Activated naive CD8-positive, alpha-beta T cell treated with anti-CD3 and anti-CD28 coated beads, Interleukin-2, amount 50 U/mL, for 24 hours (primary cell): ENCODE measurements around the gene ADAMTS2.

ENCODE experiments used
- ATAC-seq: fragments of 150-1000 bp; cut with Tn5 transposase; one replicate; pipeline ENCODE4 v1.10.0; 2021
- DNase-seq: peaks from one replicate; pipeline ENCODE4 v3.0.0; 2021
- H3K27ac Mint-ChIP-seq: one replicate; pipeline ENCODE4 v1.8.0; 2021; ENCODE audit warnings: mild to moderate bottlenecking, mixed read lengths
- H3K27me3 Mint-ChIP-seq: one replicate; pipeline ENCODE4 v1.8.0; 2021; ENCODE audit warnings: mixed read lengths
- H3K36me3 Mint-ChIP-seq: one replicate; pipeline ENCODE4 v1.8.0; 2021; ENCODE audit warnings: low read depth, mixed read lengths
- H3K4me1 Mint-ChIP-seq: one replicate; pipeline ENCODE4 v1.8.0; 2021; ENCODE audit warnings: mixed read lengths
- H3K4me3 Mint-ChIP-seq: one replicate; pipeline ENCODE4 v1.8.0; 2021; ENCODE audit warnings: mild to moderate bottlenecking, moderate library complexity, mixed read lengths
- H3K9me3 Mint-ChIP-seq: one replicate; pipeline ENCODE4 v1.8.0; 2021; ENCODE audit warnings: mixed read lengths

ADAMTS2 gene

GRCh38 chr5:179132586-179133355 lies 212.5 kb downstream of the ADAMTS2 start:
- H3K4me3 Mint-ChIP-seq: no peak overlapping the region
- DNase-seq: no peak
- no peaks in the 10 kb centered on the region for H3K36me3 Mint-ChIP-seq
- no peaks in the 10 kb centered on the region for H3K9me3 Mint-ChIP-seq
- no peaks in the 10 kb centered on the region for H3K27me3 Mint-ChIP-seq
- H3K4me1 Mint-ChIP-seq: no peaks in the 10 kb centered on the region
- no peak for ATAC-seq
- H3K27ac Mint-ChIP-seq: peak overlapping the region; percentile 64

GRCh38 chr5:179131886-179132585 lies 213.2 kb downstream of the ADAMTS2 start:
- no peak for ATAC-seq
- Mint-ChIP-seq H3K27ac (no peak overlapping the region), H3K27me3 (no peaks in the 10 kb centered on the region), H3K4me3 (no peak overlapping the region), H3K36me3 (no peaks in the 10 kb centered on the region), H3K9me3 (no peaks in the 10 kb centered on the region), H3K4me1 (no peaks in the 10 kb centered on the region)
- DNase-seq: no peak

GRCh38 chr5:179131321-179131835 lies 213.9 kb downstream of the ADAMTS2 start:
- Mint-ChIP-seq H3K4me1 (no peaks in the 10 kb centered on the region), H3K36me3 (no peaks in the 10 kb centered on the region), H3K27me3 (no peaks in the 10 kb centered on the region), H3K4me3 (no peak overlapping the region), H3K9me3 (no peaks in the 10 kb centered on the region), H3K27ac (no peak overlapping the region)
- no peak for DNase-seq
- ATAC-seq: no peak

- Mint-ChIP-seq H3K9me3 (no peaks in the 10 kb centered on the region), H3K36me3 (no peaks in the 10 kb centered on the region), H3K4me1 (no peaks in the 10 kb centered on the region), H3K27ac (no peak overlapping the region), H3K27me3 (no peaks in the 10 kb centered on the region), H3K4me3 (no peak overlapping the region)
- DNase-seq (no peak), ATAC-seq (no peak)
Measured at GRCh38 chr5:179130101-179130681, 215.1 kb downstream of the ADAMTS2 start.

GRCh38 chr5:179129607-179130071 lies 215.6 kb downstream of the ADAMTS2 start:
- DNase-seq (no peak), ATAC-seq (no peak)
- no peak overlapping the region for H3K27ac Mint-ChIP-seq
- H3K4me3 Mint-ChIP-seq: no peak overlapping the region
- no peaks in the 10 kb centered on the region for H3K36me3 Mint-ChIP-seq
- H3K4me1 Mint-ChIP-seq: no peaks in the 10 kb centered on the region
- H3K9me3 Mint-ChIP-seq: no peaks in the 10 kb centered on the region
- no peaks in the 10 kb centered on the region for H3K27me3 Mint-ChIP-seq

GRCh38 chr5:179128976-179129375 lies 216.3 kb downstream of the ADAMTS2 start:
- no peak for DNase-seq
- no peak for ATAC-seq
- Mint-ChIP-seq H3K9me3 (no peaks in the 10 kb centered on the region), H3K4me3 (no peak overlapping the region), H3K4me1 (no peaks in the 10 kb centered on the region), H3K27me3 (no peaks in the 10 kb centered on the region), H3K36me3 (no peaks in the 10 kb centered on the region), H3K27ac (no peak overlapping the region)

- ATAC-seq (no peak), DNase-seq (no peak)
- Mint-ChIP-seq H3K27me3 (no peaks in the 10 kb centered on the region), H3K36me3 (no peaks in the 10 kb centered on the region), H3K4me1 (no peaks in the 10 kb centered on the region), H3K9me3 (no peaks in the 10 kb centered on the region), H3K27ac (no peak overlapping the region), H3K4me3 (no peak overlapping the region)
Measured at GRCh38 chr5:179128041-179128365, 217.3 kb downstream of the ADAMTS2 start.

- ATAC-seq (no peak), DNase-seq (no peak)
- Mint-ChIP-seq H3K36me3 (no peaks in the 10 kb centered on the region), H3K4me1 (no peaks in the 10 kb centered on the region), H3K27ac (no peak overlapping the region), H3K9me3 (no peaks in the 10 kb centered on the region), H3K4me3 (no peak overlapping the region), H3K27me3 (no peaks in the 10 kb centered on the region)
Measured at GRCh38 chr5:179127136-179128040, 217.9 kb downstream of the ADAMTS2 start.

GRCh38 chr5:179126506-179126991 lies 218.7 kb downstream of the ADAMTS2 start:
- Mint-ChIP-seq H3K4me1 (no peaks in the 10 kb centered on the region), H3K27me3 (no peaks in the 10 kb centered on the region), H3K36me3 (no peaks in the 10 kb centered on the region), H3K27ac (no peak overlapping the region), H3K4me3 (no peak overlapping the region), H3K9me3 (no peaks in the 10 kb centered on the region)
- ATAC-seq (no peak), DNase-seq (no peak)

GRCh38 chr5:179125789-179126505 lies 219.3 kb downstream of the ADAMTS2 start:
- H3K9me3 Mint-ChIP-seq: no peaks in the 10 kb centered on the region
- H3K4me3 Mint-ChIP-seq: no peak overlapping the region
- H3K4me1 Mint-ChIP-seq: no peaks in the 10 kb centered on the region
- H3K36me3 Mint-ChIP-seq: no peaks in the 10 kb centered on the region
- no peak overlapping the region for H3K27ac Mint-ChIP-seq
- ATAC-seq (no peak), DNase-seq (no peak)
- no peaks in the 10 kb centered on the region for H3K27me3 Mint-ChIP-seq

GRCh38 chr5:179124853-179125788 lies 220.1 kb downstream of the ADAMTS2 start:
- Mint-ChIP-seq H3K27ac (no peak overlapping the region), H3K4me3 (no peak overlapping the region), H3K36me3 (no peaks in the 10 kb centered on the region), H3K9me3 (peaks cover 2% of the 10 kb centered on the region), H3K4me1 (no peaks in the 10 kb centered on the region), H3K27me3 (no peaks in the 10 kb centered on the region)
- no peak for DNase-seq
- ATAC-seq: no peak

- H3K4me3 Mint-ChIP-seq: no peak overlapping the region
- no peaks in the 10 kb centered on the region for H3K36me3 Mint-ChIP-seq
- H3K27ac Mint-ChIP-seq: no peak overlapping the region
- ATAC-seq (no peak), DNase-seq (no peak)
- H3K9me3 Mint-ChIP-seq: peaks cover 3% of the 10 kb centered on the region
- H3K4me1 Mint-ChIP-seq: no peaks in the 10 kb centered on the region
- H3K27me3 Mint-ChIP-seq: no peaks in the 10 kb centered on the region
Measured at GRCh38 chr5:179124273-179124852, 220.9 kb downstream of the ADAMTS2 start.
